Measurements from ENCODE around the gene LMO1.

LMO1 gene

GRCh38 chr11:8241373-8242117 lies 22.1 kb downstream of the LMO1 start:
- Histone ChIP-seq H3K4me3 (replicated peaks; ENCODE audit: insufficient read depth, low read length) (no peak overlapping the region), H3K27me3 (ENCODE audit: insufficient read depth, poor library complexity, severe bottlenecking) (no peaks in the 10 kb centered on the region), H3K27ac (replicated peaks) (no peak overlapping the region)
- TF ChIP-seq CTCF (IDR thresholded peaks at IDR 0.05; ENCODE audit: insufficient read depth, low read length), result no peak
- DNase-seq (ENCODE audit: low read depth in 1 of 2, low spot score in 1 of 2), result no peak

GRCh38 chr11:8239536-8240228 lies 24.0 kb downstream of the LMO1 start:
- H3K27me3 ChIP-seq (ENCODE audit: insufficient read depth, poor library complexity, severe bottlenecking), result no peaks in the 10 kb centered on the region
- no peak overlapping the region for H3K27ac ChIP-seq (replicated peaks)
- H3K4me3 ChIP-seq (replicated peaks; ENCODE audit: insufficient read depth, low read length), result no peak overlapping the region
- DNase-seq (ENCODE audit: low read depth in 1 of 2, low spot score in 1 of 2), result no peak
- TF ChIP-seq SPI1 (IDR thresholded peaks at IDR 0.05; ENCODE audit: borderline replicate concordance, low read depth) (no peak), REST (IDR thresholded peaks at IDR 0.05; ENCODE audit: insufficient replicate concordance, low read depth) (no peak), CTCF (IDR thresholded peaks at IDR 0.05; ENCODE audit: insufficient read depth, low read length) (no peak), POLR2AphosphoS5 (IDR thresholded peaks at IDR 0.05; ENCODE audit: low read depth) (no peak), GABPA (IDR thresholded peaks at IDR 0.05; ENCODE audit: low read depth) (no peak)

- H3K27me3 ChIP-seq (ENCODE audit: insufficient read depth, poor library complexity, severe bottlenecking), result no peaks in the 10 kb centered on the region
- no peak for DNase-seq (ENCODE audit: low read depth in 1 of 2, low spot score in 1 of 2)
- no peak overlapping the region for H3K4me3 ChIP-seq (replicated peaks; ENCODE audit: insufficient read depth, low read length)
- H3K27ac ChIP-seq (replicated peaks), result no peak overlapping the region
- TF ChIP-seq GABPA (IDR thresholded peaks at IDR 0.05; ENCODE audit: low read depth) (no peak), REST (IDR thresholded peaks at IDR 0.05; ENCODE audit: insufficient replicate concordance, low read depth) (no peak), CTCF (IDR thresholded peaks at IDR 0.05; ENCODE audit: insufficient read depth, low read length) (no peak), SPI1 (IDR thresholded peaks at IDR 0.05; ENCODE audit: borderline replicate concordance, low read depth) (no peak), POLR2AphosphoS5 (IDR thresholded peaks at IDR 0.05; ENCODE audit: low read depth) (no peak)
Observed at GRCh38 chr11:8239040-8239439, 24.6 kb downstream of the LMO1 start.

Data from HL-60 (cell line).